Neural progenitor cell (in vitro differentiated cells): ENCODE results near the gene CEBPE.

Experiments used
- CTCF ChIP-seq: fragments of 200-600 bp; sonication (generic); IDR thresholded peaks from 2 replicates; pipeline ENCODE4 v1.5.1; 2017; ENCODE audit warnings: antibody characterized with exemption, mild to moderate bottlenecking
- EZH2phosphoT487 ChIP-seq: fragments of 200-600 bp; sonication (generic); IDR thresholded peaks from 2 replicates; pipeline ENCODE4 v1.6.1; 2017; ENCODE audit warnings: antibody characterized with exemption

- TF ChIP-seq CTCF (no peak), EZH2phosphoT487 (no peak)
These were observed 19.7 kb downstream of the CEBPE start for GRCh38 chr14:23099212-23099861.
